Measurements from ENCODE around the gene CCDC195.

DNA sequence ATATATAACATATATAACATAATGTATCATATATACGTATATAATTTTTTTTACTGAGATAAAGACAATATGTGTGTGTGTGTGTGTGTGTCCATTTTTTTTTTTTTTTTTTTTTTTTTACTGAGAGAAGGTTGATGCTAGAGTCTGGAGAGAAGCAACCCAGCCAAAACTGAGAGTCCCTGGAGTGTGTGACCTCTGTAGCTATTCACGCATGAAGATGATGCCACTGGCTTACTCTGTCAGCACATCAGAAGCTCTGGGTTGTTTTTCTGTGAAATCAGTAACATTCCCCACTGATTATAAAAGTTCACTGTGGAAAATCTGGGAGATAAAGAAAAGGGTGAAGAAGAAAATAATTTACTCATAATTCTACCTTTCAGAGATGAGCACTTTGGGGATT, 27.2 kb downstream of the CCDC195 start:
- TF ChIP-seq POLR2A (IDR thresholded peaks at IDR 0.05): no peak
- TF ChIP-seq, protein P1, sequence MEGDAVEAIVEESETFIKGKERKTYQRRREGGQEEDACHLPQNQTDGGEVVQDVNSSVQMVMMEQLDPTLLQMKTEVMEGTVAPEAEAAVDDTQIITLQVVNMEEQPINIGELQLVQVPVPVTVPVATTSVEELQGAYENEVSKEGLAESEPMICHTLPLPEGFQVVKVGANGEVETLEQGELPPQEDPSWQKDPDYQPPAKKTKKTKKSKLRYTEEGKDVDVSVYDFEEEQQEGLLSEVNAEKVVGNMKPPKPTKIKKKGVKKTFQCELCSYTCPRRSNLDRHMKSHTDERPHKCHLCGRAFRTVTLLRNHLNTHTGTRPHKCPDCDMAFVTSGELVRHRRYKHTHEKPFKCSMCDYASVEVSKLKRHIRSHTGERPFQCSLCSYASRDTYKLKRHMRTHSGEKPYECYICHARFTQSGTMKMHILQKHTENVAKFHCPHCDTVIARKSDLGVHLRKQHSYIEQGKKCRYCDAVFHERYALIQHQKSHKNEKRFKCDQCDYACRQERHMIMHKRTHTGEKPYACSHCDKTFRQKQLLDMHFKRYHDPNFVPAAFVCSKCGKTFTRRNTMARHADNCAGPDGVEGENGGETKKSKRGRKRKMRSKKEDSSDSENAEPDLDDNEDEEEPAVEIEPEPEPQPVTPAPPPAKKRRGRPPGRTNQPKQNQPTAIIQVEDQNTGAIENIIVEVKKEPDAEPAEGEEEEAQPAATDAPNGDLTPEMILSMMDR (IDR thresholded peaks at IDR 0.05): no peak

All from right lobe of liver (tissue), 4 donors.